Mucosa of rectum (tissue), 2 donors: ENCODE measurements around the gene SAA4.
"Not testable (repeated sequence)": the region's sequence is repeated elsewhere in the genome, so short reads cannot be mapped to it uniquely, and the experiment has no call there.

ENCODE experiments used
- H3K27ac ChIP-seq, 2 donors: one replicate each; pipeline ENCODE4 v1.7.0; 2013; ENCODE audit warnings: inconsistent platforms in 2 of 2, low read depth in 2 of 2, low read length in 2 of 2
- H3K27me3 ChIP-seq, 2 donors: one replicate each; pipeline ENCODE4 v1.7.0; 2013; ENCODE audit warnings: low read length in 2 of 2; ENCODE audit not compliant: control insufficient read depth in 2 of 2, insufficient read depth in 2 of 2
- H3K36me3 ChIP-seq, 2 donors: one replicate each; pipeline ENCODE4 v1.7.0; 2013; ENCODE audit warnings: low read length in 2 of 2; ENCODE audit not compliant: control insufficient read depth in 2 of 2, insufficient read depth in 2 of 2
- H3K4me1 ChIP-seq, 2 donors: one replicate each; pipeline ENCODE4 v1.7.0; 2013; ENCODE audit warnings: low read length in 2 of 2, mild to moderate bottlenecking in 1 of 2; ENCODE audit not compliant: control insufficient read depth in 2 of 2, insufficient read depth in 2 of 2
- H3K4me3 ChIP-seq, 2 donors: one replicate each; pipeline ENCODE4 v1.7.0; 2013; ENCODE audit warnings: low read length in 2 of 2
- H3K9ac ChIP-seq, 2 donors: one replicate each; pipeline ENCODE4 v1.7.0; 2013; ENCODE audit warnings: low read length in 2 of 2, low read depth in 1 of 2, mild to moderate bottlenecking in 1 of 2
- H3K9me3 ChIP-seq, 2 donors: one replicate each; pipeline ENCODE4 v1.7.0; 2013; ENCODE audit warnings: low read length in 2 of 2; ENCODE audit not compliant: control insufficient read depth in 2 of 2
- donor health status: healthy.
- donor health status: Normal muscosa, but diverticular disease.

The SAA4 gene

DNA sequence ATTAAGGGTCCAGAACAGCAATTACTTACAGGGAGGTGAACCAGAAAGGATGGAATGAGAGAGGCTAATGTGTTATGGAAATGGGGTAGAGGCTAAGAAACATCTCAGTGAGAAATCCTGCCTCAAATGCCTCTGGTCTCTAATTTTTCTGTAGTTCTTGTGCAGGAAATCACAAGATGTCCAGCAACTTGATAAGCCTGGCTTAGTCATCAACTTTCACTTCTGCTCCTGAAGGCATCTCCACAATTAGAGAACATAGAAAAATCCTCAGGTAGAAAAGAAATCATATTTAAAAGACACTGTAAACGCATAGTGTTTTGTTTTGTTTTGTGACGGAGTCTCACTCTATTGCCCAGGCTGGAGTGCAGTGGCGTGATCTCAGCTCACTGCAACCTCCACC lies 45.2 kb downstream of the SAA4 start:
- H3K27ac ChIP-seq = no peak overlapping the region
- no peaks in the 10 kb centered on the region for H3K9me3 ChIP-seq
- no peak overlapping the region for H3K4me3 ChIP-seq
- H3K9ac ChIP-seq = no peak overlapping the region
- no peaks in the 10 kb centered on the region for H3K27me3 ChIP-seq
- no peaks in the 10 kb centered on the region for H3K36me3 ChIP-seq
- no peaks in the 10 kb centered on the region for H3K4me1 ChIP-seq

DNA sequence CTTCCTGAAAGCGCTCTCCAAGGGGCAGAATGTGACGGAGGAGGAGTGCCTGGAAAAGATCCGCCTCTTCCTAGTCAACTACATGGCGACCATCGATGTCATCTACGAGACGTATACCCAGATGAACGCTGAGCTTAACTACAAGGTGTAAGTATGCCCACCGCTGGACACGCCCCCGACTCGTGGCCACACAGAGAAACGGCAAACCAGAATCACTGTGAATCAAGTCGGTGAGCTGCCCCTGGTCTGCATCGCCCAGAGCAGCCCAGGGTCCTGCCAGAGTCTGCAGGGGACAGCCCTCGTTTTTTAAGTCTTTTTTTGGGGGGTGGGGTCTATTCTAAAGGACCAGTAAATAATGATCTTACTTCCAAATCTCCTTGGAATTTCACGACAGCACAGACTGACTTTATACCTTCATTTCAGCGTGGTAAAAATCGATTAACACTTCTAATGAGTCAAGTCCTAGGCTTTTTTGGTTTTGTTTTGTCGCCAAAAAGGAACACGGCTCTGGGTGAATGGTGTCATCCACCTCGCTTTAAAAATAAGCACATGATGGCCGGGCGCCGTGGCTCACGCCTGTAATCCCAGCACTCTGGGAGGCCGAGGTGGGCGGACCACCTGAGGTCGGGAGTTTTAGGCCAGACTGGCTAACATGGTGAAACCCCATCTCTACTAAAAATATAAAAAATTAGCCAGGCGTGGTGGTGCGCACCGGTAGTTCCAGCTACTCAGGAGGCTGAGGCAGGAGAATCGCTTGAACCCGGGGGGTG lies 46.9 kb downstream of the SAA4 start:
- H3K4me3 ChIP-seq, H3K27ac ChIP-seq, H3K9ac ChIP-seq, H3K9me3 ChIP-seq, H3K36me3 ChIP-seq, H3K27me3 ChIP-seq, H3K4me1 ChIP-seq: not testable (repeated sequence)

- no peaks in the 10 kb centered on the region for H3K27me3 ChIP-seq
- H3K27ac ChIP-seq = no peak overlapping the region
- no peaks in the 10 kb centered on the region for H3K4me1 ChIP-seq
- H3K9ac ChIP-seq = no peak overlapping the region
- H3K36me3 ChIP-seq = no peaks in the 10 kb centered on the region
- H3K9me3 ChIP-seq = no peaks in the 10 kb centered on the region
- no peak overlapping the region for H3K4me3 ChIP-seq
These were observed 47.8 kb downstream of the SAA4 start for GRCh38 chr11:18188796-18189195.
